CD4-positive, alpha-beta T cell treated with Interleukin-2 at 100 ng/mL for 4 hours (primary cell): ENCODE results near the gene TRERF1.

Experiments used
- DNase-seq: peaks from one replicate; pipeline ENCODE4 v3.0.0-alpha.2; 2020; ENCODE audit warnings: low spot score

The TRERF1 gene

DNA sequence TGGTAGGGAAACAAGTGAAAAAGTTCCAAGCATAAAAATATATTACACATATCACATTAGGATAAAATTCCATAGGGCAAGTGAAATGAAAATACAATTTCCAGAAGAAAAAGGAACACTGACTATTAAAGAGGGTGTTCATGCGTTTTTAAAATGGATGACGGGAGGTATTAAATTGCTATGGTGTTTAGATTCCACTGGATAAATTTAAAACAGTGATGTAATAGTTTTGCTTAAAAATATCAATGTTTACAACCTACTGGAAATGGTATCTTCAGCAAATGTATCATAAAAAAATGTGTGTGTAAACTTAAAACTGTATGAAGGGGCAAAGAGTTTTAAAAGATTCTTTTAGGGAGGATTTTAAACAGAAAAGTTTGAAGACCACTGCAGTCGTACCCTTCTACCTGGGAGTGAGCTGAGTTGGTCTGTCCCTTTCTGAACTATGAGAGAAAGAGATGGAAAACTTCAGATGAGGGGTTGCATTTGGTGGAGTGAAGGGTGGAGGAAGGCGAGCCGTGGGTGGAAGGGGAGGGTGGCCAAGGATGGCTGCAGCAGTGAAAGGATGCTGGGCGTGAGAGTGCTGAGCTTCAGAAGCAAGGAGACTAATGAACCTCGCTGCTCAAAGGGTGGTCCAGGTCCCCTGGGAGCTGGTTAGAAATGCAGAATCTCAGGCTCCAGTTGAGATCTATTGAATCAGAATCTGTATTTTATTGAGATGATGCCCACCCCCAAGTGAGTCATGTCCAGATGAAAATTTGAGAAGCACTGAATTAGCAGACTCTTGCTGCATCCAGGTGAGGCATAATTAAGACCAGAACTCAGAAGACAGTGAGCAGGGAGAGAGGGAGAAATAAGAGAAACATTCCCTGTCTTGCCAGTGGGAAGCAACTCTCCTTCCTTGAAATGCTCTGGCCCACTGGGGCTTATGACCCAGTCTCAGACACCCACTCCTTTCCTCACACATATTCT lies 179.6 kb downstream of the TRERF1 start:
- no peak for DNase-seq

DNA sequence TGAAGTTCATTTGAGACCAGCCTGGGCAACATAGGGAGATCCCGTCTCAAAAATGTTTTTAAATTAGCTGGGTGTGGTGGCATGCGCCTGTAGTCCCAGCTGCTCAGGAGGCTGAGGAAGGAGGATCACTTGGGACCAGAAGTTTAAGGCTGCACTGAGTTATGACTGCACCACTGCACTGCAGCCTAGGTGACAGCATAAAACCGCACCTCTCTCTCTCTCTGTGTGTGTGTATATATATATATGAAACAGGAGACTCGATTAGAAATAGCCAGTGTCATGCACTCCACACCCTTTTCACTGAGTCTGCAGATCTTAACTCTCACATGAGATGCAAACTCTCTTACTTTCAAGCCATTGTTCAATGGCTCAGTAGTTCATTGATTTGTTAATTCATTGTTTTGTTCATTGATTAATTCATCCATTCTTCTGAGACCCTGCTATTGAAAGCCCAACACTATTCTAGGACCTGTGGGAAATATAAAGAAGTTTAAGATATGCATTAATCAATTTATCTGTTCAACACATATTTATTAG lies 181.7 kb downstream of the TRERF1 start:
- DNase-seq = no peak

DNA sequence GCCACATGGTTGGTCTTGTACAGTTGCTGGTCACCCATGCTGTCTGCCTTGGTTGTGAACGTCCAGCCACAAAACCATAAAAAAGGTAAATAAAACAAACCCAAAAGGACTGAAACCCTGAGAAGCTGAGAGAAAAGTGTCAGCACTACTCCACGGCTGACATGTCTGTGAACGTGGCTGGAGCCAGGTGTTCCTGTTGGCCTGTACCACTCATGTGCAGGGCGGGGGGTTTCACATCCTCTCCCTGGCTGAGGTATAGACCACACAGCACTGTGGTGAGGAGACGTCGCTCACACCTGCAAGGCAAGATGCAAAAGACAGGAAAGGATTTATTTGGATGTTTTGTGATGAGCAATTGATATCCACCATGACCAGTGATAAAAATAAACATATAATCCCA lies 182.2 kb downstream of the TRERF1 start:
- no peak for DNase-seq

DNA sequence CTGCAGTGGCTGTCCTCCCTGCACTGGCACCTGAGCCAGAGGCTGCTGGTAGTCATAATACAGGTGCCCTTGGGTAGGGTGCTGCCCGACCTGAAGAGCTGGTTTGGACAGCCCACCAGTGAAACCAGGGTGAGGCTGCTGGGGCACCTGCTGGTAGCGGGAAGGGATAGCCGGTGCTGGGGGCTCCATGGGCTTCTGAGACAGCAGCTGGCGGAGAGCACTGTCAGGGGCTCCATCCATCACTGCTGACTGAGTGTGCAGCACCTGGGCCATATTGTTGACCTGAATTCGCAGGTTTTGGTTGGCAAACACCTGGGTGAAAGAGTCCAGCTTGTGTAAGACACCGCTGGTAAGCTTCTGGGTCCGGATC lies 182.9 kb downstream of the TRERF1 start:
- DNase-seq = no peak

DNA sequence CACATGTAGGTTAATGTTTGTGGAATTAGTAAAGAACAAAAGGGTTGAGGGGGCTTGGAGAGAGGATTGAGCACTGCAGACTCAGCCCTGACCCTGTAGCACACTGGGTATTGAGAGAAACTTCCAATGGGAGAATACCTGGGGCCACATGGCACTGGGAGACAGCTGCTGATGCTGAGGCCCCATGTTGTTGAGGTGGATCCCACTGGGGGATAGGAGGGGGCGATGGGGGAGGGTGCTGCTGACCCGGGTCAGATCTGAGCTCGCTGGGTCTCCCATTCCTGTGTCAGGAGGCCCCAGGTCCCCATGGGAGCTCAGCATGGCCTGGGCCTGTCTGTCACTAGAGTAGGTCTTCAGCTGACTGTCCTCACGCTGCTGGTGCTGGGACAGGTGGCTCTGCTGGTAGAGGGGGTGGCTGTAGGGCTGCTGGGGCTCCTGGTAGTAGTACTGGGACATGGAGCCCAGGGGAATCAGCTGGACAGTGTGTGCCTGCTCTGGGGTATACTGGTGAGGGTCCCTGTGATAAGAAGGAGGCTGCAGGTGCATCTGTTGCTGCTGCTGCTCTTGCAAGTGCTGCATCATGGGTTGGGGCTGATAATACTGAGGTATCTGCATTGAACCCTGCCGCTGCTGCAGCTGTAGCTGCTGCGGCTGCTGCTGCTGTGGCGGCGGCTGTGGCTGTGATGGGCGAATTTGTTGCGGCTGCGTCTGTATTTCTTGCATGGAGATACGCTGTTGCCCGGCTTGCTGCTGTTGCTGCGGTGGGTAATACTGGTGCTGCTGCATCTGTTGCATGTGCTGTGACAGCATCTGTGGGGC lies 183.5 kb downstream of the TRERF1 start:
- DNase-seq = no peak

DNA sequence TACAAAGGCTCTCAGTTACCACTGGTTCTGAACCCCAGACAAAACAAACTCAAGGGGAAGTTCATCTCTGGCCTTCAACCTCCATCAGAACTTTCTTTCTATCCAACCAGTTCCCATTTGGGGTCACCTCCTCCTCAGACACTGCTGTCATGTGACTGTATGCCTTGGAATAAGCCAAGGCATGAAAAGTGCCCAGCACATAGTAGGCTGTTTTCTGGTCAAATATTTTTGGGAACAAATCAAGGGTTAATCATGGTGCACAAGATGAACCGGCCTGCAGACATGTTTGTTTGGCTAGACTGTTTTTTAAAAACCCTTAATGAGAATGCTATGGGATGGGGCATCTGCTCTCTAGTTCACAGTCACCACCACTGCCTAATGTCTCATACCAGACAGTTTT lies 185.2 kb downstream of the TRERF1 start:
- no peak for DNase-seq

DNA sequence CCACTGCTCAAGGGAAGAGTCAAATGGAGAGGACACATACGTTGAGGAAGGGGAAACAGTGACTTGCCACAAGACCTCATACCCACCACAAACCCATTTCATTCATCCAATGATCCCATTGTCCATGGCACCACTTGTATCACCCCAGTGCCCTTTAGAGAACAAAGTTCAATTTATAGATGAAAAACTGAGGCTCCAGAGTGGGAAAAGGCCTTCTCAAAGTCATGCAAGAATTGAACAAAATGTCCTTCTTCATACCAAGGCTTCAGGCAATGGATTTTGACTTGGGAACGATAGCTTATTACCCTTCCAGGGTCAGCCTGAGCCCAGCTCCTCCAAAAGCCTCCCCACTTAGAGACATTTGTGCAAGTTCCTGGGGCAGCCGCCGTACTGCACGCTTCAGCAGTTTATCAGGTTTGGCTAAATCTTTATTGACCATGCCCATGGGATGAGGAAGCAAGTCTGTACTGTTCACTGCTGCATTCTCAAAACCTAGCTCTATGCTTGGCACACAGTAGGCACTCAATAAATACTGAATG lies 186.8 kb downstream of the TRERF1 start:
- DNase-seq = no peak

DNA sequence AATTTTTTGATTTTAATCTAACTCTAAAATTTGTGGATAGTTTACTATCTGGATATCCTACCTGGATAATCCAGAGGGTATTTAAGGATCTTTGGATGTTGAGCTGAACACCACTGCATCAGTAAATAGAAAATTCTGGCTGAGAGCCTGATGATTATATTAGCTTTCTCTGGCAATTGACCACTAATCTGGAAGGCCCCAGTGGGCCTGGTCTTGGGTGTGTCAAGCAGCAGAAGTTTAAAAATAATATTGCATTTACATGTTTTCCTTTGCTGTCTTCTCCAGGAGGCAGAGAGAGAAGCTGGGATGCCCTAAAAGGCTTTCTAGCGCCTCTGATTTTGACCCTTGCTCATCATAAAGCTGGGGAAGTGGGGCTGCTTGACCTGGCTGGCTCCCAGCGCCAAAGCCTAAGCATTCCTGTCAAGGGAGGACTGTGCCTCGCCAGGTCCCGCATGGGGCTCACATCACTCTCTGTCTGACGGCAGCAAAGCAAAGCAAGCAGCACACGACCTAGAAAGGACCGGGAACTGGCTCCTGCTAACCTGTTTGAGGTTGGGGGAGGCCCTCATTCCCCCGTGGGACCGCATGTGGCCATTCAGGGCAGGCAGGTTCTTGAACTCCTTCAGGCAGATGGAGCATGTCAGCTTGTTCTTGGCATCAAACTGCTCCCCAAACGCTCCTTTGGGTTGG lies 187.4 kb downstream of the TRERF1 start:
- no peak for DNase-seq

DNA sequence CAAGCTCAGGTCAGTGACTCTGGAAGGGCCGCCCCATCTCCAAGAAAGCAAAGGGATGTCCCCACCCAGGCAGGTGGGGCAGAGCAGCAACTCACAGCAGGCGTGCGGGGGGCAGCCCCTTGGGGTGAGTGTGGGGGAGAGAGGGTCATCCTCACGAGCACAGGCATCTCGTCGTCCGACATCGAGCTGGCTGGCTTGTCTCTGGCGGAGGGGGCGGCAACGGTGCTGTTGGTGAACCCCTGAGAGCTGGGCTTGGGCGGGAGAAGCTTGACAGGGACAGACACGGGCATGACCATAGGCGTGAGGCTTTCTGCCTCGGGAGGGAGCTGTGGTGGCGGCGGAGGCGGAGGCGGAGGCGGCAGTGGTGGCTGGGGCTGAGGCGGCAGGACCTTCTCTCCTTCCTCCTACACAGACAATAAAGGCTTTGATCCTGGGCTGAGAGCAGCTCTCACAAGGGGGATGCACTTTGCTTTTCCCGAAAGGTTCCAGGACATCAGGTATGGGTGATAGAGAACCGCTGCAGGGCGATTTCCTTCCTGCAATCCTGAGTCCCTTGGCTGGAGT lies 188.5 kb downstream of the TRERF1 start:
- no peak for DNase-seq

DNA sequence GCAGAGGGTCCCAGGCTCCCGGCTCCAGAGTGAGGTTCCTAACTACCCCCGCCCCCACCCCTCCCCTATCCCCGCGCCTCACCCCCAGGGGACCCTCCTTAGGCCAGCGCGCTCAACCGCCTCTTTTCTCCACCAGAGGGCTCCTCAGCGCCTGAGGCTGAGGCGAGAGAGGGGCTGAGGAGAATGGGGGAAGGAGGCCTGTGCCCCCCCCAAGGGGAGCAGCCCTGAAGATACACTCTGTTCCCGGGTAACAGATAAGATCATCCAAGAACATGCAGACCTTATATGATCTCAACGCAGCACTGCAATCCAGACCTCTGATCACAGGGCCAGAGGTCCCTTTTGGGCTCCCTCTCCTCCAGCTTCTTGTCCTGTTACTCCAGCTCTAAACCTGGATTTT lies 190.8 kb downstream of the TRERF1 start:
- peak; percentile 25 for DNase-seq

DNA sequence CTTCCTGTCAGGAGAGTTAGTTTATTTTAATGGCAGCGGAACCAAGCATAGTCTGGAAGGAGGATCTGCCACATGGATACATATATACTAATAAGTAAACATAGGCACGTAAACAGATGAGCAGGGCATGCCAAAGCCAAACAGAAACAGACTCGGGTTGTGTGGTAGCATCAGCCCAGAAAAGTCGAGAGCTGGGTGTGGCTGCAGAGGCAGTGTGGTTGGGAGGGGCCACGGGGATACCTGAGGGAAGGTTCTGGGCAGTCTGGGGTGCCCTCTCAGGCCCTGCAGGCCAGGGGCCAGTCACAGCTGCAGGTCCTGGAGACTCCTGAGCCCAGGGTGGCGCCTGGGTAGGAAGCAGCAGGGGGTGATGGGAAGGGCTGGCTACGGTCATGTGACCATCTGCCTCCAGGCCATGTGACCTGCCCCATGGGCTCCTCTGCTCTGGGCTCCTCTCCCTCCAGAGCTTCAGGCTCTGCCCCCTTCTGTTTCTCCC lies 191.3 kb downstream of the TRERF1 start:
- DNase-seq = no peak

DNA sequence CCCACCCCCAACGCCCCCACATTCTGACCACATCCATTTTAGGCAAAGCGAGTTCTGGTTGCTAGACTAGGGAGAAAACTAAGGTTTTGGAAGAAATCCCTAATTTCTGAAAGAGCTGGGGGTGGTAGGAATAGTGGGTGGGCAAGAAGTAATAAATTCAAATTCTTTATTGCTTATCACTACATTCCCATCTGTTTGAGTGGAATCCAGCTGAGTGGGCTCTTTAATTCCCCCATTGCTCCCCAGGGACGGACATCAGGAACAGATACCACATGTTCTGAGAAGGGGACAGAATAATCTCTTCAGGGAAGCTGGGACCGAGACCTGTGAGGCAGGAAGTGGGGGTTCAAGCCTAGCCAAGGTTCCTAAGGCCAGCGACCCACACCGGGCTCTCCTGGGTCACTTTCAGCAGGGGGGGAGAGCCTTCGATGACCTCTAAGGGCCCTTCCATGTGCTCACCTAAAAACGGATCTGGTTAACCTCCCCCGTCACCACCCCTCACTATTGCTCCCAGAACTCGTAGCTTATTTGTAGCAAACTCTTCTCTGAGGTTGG lies 191.8 kb downstream of the TRERF1 start:
- no peak for DNase-seq

DNA sequence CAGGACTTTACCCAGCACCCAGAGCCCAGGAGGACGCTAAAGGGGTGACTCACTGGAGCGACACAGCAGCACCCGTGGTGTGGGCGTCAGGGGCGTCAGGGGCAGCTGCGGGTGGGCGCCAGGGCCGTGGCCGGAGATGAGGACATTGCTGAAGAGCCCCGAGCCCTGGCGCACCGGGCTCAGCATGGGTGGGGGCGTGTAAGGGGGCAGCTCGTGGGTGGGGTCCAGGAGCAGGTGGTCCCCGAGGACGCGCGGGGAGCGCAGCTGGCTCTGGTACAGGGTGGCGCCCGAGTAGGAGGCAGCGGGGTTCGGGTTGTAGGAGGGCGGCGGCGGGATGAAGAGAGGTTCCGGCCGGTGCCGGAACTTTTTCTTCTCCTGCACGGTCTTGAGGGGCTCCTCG lies 192.4 kb downstream of the TRERF1 start:
- no peak for DNase-seq

DNA sequence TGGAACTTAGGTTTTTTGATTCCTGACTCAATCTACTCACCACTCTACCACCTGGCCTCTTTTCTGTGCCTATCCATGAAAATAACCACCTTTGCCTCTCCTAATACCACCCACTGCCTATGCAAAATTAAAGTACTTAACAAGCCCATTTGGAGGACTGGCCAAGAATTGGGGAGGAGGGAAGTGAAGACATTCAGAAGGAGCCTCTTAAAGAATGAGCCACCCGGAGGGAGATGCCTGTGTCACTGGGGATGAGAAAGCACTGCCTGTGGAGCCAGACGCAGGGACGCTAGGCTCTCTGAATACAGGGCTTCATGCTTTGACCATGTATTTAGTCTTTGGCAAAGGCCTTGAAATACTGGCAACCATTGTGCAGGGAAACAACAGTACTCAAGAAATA lies 194.1 kb downstream of the TRERF1 start:
- DNase-seq = no peak

DNA sequence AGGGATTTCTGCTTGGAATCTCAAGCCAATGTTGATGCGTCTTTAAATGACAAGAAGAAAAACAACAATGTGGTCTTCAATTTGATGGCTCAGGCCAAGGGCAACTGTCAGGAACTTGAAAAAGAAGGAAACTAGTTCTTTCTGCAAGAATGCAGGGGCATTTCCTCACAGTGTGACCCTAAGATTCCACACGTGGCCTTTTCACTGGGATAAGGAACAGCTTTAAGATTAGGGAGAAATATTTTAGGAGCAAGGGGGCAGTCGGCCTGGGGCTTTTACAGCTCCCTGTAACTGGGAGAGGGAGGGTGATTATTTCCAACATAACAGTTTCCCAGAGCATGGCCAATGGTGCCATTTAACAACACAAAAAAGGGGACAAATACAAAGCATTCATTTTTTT lies 194.7 kb downstream of the TRERF1 start:
- DNase-seq = no peak

DNA sequence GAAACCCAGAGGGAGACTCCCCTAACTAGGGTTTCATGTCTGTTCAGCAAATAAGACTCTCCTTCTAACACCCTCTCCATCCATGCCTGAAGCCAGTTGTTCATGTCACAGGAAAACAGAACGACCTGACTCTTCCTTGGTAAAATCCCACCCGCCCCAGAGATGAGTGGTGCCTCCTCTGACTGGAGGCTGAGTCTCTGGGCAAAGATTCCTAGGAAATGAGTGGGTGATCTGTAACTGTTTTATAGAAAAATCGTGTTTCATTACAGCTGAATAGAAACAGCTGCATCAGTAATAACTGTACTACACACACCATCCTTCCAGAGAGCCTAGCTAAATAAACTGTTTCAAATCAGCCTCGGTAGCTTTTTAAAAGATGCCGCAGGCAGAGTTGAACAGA lies 196.7 kb downstream of the TRERF1 start:
- no peak for DNase-seq

DNA sequence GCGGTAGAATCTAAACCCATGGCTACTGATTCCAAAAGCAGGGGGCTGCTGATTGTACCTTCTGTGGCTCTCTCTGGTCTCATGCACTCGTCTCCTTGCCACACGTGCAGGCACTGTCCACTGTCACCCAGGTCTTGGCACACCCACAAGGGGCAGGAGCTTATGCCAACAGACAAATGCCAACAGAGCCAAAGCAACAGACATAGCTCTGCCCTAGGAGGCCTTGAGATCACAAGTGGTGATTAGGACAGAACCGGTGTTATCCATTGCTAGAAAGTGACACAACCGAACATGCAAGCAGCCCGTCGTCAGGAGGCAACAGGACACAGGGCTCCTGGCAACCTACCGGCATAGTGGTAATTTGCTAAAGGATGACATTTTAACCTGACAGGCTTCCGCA lies 197.2 kb downstream of the TRERF1 start:
- no peak for DNase-seq

DNA sequence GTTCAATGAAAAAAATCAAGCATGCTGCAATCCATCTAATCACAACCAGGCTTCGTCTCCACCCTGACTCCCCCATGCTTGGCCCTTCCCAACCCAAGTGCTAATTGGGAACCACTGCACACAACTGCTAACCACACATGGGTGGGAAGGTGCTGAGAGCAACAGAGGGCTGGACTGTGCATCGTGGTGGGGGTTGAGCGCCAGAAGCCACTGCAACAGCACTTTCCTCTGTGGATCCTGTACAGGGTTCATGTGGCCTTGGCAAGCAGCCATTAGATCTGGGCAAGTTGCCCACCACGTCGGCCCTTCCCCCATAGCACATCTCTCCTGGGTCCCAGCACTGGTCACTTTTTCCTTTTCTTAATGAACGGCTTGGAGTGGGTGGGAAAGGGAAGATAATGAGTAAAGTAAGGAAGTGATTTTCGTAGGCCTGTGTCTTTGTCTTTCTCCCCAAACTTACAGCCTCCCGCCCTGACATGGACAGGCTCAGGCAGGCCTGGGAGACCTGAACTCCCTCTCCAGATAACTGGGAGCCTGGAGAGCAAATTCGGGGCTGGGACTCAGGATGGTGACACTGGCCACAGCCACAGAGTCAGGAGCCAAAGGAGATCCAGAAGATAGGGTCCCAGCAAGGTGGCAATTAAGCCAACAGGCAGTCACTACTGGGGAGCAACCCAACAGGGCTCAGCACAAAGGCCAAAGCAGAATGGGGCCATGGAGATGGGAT lies 199.7 kb downstream of the TRERF1 start:
- no peak for DNase-seq

DNA sequence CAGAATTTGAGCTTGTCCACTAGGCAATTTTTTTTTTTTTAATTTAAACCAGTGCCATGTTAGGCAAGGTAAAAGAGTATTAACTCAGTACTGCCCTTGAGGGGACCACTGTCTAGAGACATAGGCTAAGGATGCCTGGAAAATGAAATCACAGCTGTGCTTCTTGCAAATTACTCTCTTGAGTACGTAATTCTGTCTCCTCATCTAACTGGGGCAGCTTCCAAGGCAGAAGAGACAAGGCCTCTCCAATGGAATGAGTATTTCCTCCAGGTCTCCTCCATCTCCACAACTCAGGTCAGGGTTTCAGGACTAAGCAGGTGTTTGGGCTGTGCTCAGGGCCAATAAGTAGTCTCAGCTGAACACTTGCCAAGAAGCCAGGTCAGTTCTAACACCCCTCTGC lies 200.2 kb downstream of the TRERF1 start:
- DNase-seq = no peak

DNA sequence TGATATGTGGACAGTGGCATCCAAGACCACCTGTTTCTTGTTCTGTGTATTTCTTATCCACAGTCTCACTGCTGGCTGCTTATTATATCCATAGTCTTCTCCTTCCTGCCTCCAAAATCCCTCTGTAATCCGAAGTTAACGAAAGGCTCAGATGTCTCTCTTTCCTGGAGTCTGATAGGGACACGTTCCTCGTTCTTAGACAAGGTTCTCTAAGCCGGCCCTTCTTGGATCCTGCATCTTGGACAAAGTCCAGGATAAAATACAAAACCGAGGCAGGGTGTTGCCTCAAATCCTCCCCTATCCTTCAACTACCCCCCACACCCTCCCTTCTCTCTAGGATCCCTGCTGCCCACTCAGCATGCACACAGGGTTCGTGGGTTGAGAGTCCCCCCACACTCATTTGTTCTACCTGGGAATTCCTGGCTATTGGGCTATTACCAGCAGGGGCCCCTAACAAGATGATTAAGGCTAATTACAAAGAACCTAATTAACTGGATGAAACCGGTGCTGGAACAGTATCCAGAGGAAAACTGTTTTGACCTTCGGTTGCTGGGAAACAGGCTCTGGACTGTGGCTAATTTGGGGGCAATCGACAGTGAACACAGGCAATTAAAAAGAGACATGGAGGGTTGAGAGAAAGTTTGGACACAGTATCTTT lies 201.3 kb downstream of the TRERF1 start:
- no peak for DNase-seq
